Activated CD8-positive, alpha-beta memory T cell treated with anti-CD3 and anti-CD28 coated beads, Interleukin-2, amount 50 U/mL, for 24 hours (primary cell): ENCODE measurements around the gene CPXM1.
"Not testable (repeated sequence)": the region's sequence is repeated elsewhere in the genome, so short reads cannot be mapped to it uniquely, and the experiment has no call there.

Source experiments
- DNase-seq: peaks from one replicate; pipeline ENCODE4 v3.0.0-alpha.2; 2020; ENCODE audit errors: extremely low read depth

CPXM1 gene

DNA sequence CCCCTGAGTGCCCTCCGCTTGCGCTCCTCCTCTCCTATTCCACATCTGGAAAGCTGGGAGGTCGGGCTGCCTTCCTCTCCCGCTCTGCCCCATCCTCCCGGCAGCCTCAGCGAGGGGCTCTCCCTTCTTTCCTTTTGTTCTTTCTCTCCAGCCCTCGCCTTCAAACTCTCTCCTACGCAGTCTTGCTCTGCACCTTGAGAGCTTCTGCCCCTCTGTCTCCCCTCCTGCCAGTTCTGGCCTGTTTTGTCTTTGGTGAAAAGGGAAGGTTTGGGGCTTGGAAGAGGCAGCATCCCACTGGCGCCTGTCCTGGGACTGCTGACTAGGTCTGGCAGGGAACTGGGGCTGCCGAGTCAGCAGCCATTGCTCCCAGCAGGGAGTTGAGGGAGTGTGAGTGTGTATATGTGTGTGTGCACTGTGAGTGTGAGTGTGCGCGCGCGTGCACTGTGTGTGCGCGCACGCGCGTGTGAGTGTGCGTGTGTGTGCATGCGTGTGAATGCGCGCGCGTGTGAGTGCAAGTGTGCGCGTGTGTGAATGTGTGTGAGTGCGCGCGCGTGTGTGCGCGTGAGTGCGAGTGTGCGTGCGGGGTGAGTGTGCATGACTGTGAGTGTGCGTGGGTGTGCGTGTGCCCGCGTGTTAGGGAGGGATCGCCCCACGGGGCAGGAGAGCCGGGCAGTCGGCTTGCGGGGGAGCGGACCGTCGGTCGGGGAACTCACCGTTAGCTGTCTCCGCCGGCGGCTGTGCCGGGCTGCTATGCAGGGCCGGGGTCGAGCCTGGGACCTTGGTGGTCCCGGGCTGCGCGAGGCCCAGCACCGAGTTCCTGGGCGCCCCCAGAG lies 523 bp downstream of the CPXM1 start:
- no peak for DNase-seq

DNA sequence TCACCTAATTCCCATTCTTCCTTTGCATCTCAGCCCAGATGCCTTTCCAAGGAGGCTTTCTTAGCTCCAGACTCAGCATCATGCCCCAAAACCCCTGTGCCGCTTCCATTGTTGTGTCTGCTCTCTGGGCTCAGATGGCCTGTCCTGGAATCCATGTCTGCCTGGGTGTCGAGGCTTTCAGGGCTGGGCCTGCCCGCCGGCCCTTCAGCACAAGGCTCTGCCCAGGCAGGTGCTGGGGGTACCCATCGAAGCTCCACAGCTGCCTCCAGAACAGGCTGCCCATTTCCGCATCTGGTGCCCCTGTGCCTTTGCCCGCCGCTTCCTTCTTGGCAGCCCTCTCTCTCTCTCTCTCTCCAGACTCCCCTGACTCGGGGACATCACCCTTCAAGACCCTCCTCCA lies 1.2 kb downstream of the CPXM1 start:
- no peak for DNase-seq

DNA sequence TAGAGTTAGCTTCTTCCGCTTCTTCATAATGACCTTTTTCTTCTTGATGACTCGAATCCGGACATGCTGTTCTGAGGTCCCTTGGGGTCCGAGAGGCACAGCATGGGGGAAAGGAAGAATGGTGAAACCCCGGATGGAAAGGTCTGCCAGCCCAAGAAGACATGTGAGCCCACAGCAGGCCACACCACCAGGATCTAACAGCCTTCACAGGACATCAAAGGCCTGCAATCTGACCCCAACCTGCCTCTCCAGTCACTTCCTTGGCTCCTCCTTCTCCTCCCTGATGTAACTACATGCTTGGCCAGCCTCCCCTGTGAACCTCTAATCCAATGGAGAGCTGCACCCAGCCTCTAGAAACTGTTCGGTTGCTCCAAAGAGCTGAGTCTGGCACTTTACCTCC lies 1.6 kb downstream of the CPXM1 start:
- no peak for DNase-seq

DNA sequence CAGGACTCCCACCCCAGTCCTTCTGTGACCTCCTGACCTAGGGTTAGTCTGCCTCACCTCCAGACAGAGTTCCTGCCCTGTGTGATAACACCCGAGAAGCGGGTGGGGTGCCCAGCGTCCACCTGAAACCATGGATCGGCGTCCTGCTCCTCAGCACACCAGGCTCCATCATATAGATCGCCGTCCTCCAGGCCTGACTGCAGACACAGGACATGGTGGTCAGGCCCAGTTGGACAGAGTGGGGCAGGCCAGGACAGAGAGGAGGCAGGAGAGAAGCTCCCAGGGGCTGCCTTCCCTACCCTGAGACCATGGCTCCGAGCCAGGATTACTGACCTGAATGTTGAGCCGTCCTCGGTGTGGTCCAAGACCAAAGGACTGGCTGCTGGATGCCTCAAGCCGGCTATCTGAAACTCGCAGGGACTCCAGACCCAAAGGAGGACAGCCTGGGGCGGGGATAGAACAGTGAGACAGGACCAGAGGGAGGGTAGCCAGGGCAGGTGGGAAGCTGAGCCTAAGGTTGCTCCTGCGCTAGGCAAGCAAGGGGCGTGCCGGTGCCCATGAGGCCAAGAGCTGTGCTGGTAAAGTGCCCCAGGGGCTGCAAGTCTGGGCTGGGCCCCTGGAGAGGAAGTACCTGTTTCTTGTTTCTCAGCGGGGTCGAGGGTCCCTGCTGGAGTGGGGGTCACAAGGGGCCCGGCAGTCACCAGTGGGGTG lies 2.2 kb downstream of the CPXM1 start:
- DNase-seq, result no peak

DNA sequence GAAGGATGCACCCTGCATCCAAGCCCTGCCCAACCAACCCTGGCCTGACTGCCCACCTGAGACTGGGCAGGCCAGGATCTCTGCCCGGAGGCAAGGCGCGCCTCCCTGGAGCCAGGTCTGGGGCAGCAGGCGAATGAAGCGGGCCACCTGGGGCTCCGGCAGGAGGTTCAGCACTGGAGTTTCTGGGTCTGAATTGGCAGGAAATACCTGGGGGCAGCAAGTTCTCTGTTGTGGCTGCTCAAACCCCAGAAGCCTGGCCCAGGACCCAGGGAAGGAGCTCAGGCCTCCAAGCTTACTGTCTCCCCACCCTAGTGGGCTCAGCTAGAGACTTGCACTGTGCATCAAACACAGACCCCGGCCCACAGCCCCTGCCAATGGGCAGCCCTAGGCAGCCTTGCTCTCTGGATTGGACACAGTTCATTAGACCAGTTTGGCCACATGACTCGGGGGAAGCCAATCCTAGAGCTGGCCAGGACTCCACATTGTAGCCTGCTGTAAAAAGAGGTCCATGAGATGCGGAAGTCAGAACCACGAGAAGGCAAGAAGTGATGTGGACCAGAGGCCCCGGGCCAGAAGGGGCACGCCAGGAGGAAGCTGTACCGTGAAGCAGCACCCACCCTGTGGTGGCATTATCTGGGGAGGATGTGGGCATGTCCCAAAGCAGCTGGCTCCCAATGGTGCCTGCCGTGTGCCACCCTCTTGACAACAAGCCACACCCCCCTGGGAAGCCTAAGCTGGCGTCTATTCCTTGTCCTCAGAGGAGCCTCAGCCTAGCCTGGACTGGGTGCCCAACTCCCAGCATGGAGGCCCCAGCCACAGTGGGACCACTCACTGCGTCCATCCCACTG lies 3.1 kb downstream of the CPXM1 start:
- DNase-seq, result no peak

DNA sequence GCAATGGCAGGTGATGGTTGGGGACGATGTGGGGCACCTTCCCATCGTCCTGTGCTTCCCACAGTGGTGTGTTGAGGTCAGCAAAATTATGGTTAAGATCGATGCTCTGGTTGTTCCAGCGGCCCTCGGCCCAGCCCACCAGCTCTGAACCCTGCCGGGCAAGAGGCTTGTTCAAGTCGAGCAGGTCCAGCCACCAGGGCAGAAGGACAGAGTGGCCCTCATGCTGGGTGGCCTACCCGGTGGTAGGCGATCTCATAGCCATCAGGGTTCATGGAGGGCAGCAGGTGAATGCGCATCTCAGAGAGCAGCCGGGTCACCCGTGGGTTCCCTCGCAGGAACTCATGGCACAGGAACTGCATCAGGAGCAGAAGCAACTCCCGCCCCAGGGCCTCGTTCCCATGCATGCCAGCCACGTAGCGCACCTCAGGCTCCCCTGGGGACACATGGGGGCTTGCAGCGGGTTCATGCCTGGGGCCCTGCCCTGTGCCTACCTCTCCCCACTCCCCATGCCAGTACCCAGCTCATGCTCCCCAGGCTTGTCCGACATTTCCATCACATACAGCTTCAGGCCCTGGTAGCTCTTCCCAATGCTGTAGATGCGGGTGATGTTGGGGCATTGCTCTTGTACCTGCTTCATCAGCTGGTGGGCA lies 4.3 kb downstream of the CPXM1 start:
- no peak for DNase-seq

DNA sequence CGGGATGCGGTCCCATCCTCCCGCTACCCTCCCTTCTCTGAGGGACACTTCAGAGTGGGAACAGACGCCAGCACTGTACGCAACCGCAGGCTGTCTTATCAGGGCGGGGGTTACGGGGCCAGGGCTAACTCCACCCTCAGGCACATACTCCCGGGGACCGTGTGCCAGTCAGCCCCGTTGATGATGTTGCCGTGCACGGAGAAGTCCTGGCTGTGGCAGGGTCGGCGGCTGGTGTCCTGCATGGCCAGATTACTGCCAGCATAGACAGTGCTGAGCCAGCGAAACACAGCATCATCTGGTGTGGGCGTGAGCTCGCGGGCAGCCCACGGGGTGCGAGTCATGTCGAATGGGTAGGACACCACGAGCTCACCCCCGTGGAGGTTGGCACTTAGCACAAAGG lies 5.0 kb downstream of the CPXM1 start:
- no peak for DNase-seq

DNA sequence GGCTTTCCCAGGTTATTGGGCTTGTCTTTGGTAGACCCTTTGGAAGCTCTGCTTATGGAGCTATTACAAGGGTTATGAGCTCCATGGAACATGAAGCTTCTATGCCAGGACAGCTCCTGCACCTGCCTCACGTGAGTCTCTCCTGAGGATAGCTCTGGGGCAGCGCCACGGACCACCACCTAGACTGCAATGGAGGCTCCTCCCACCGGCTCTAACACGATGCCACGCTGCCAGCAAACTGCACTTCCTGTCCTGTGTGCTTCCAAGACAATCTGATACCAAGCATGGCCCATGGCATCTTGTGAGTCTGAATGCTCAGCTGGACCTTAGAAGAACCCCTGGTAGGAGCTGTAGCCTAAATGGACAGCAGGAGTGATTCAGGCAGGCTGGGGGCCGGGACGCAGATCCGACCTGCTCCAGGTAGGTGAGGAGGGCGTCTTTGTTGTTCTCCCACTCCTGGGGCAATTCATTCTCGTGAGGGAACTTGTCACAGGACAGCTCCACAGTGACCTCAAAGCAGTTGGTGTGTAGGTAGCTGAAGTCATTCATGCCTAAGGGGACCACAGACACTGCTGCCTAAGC lies 5.5 kb downstream of the CPXM1 start:
- no peak for DNase-seq

DNA sequence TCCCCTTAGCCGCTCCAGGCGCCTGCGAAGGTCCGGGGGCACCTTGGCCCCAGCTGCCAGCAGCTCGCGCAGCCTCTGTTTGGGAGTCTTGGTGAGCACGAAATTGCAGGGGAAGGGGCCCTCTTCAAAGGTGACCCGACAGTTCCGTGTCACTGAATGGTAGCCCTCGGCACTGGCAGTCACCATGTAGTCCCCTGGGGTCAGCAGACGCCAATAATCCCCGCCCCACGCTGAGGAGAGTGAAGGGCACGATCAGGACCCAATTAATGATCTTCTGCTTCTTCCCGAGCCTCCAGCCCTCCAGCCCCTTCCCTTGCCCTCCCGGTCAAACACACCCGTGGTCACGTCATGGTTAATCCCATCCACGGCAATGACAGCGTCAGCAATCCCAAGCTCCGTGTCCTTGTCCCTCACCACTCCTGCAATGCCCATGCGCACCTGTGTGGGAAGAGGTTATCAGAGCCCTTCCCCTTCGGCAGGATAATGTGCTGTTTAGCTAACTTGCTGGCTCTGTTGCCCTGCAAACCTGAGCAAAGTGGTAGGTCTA lies 6.2 kb downstream of the CPXM1 start:
- DNase-seq, result no peak

DNA sequence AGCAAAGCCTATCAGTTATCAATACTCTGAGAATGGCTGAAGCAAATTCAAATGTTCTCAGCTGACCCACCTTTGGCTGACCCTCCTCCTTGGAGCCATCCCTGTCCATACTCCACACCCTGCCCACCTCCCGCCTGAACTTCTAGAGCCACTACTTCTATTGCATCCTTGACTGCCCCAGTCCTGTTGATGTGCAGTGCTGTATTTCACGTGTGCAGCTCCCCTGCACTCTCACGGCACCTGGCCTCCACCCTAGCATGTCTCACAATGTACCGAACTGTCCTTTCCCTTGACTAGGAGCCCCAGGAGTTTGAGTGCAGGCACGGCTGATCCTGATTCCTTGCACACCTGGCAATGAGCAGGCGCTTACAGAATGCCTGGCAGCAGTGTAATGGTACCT lies 7.0 kb downstream of the CPXM1 start:
- no peak for DNase-seq

DNA sequence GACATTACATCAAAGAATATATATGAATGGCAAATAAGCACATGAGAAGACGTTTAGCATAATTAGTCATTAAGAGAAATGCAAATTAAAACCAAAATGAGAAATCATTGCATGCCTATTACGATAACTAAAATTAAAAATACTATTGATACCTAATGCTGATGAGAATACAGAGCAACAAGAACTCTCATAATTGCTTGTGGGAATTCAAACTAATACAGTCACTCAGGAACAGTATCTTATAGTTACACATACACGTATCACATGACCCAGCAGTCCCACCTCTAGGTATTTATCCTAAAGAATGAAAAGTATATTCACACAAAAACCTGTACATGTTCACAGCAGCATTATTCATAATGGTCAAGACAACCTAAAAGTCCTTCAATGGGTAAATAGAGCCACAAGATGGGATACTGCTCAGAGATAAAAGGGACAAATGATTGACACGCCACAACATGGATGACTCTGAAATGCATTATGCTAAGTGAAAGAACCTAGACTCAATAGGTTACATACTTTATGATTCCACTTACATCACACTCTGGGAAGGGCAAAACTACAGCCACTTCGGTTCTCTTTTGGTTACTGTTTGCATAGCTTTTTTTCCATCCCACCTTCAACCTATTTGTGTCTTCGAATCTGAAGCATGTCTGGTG lies 16.4 kb downstream of the CPXM1 start:
- no peak for DNase-seq

DNA sequence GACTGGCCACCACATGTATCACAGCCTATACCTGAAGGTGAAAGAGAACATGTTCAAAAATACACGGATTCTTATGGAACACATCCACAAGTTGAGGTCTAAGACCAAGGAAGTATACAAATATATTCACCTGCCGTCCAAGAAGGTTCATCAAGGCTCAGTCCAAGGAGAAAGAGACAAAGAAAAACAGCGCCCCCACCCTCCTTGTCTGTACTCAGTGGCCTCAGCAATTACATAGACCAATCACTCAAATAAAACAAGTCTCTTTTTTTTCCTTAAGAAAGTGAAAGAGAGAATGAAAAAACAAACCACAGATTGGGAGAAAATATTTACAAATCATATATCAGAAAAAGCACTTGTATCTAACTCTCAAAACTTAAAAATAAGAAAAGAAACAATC lies 19.5 kb downstream of the CPXM1 start:
- no peak for DNase-seq

DNA sequence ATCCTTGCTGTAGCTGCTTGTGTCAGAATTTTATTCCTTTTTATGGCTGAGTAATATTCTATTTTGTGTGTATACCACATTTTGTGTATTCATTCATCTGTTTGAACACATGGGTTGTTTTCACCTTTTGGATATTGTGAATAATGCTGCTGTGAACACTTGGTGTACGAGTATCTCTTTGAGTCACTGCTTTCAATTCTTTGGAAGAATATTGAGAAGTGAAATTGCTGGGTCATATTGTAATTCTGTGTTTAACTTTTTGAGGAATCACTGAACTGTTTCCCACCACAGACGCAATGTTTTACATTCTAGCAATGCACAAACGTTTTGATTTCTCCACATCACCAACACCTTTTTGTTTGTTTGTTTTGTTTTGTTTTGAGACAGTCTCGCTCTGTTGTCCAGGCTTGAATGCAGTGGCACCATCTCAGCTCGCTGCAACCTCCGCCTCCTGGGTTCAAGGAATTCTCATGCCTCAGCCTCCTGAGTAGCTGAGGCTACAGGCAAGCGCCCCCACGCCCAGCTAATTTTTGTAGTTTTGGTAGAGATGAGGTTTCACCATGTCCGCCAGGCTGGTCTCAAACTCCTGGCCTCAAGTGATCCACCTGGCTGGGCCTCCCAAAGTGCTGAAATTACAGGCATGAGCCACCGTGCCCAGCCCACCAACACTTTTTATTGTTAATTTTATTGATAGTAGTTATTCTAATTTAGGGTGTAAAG lies 21.7 kb downstream of the CPXM1 start:
- DNase-seq, result no peak

DNA sequence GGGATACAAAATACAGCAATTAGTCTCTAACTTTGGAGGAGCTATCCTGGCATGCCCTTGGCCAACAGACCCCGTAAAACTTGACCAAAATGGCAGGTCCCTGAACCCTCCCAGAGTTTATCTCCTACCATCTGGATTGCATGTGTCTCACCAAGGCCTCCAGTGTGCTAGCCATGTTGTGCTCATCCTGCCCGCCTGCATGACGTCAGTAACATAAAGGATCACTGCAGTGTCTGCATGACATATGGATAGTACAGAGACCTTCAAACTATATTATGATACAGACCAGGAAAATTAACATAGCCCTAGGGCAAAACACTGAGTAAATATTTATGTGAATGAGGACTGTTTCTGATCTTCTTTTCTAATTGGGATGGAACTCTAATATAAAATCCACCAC lies 25.3 kb downstream of the CPXM1 start:
- no peak for DNase-seq

DNA sequence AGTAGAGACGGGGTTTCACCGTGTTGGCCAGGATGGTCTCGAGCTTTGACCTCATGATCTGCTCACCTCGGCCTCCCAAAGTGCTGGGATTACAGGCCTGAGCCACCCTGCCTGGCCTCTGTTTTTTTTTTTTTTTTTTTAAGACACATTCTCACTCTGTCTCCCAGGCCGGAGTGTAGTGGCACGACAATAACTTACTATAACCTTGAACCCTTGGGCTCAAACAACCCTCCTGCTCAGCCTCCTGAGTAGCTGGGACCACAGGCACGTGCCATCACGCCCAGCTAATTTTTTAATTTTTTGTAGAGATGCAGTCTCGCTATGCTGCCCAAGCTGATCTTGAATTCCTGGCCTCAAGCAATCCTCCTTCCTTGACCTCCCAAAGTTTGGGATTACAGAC lies 26.6 kb downstream of the CPXM1 start:
- no peak for DNase-seq

DNA sequence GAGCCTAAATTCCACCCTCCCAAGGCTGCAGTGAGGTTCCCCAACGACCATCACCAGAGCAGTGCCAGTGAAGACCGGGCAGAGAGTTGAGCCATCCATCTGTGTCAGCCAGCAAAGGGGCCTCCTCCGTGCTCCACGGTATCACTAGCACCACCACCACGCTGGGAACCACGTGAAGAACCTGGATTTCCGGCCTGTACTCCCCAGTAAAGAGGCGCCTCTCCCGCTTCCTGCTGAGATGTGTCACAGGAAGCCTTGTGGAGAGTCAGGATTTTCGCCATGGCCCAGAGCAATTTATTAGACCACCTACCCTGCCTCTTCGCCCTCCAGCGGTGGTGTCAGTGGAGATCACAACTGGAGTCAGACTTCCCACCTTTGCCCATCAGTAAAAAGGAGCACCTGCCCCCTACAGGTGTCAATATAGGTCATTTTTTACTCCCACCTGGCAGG lies 28.8 kb downstream of the CPXM1 start:
- no peak for DNase-seq

DNA sequence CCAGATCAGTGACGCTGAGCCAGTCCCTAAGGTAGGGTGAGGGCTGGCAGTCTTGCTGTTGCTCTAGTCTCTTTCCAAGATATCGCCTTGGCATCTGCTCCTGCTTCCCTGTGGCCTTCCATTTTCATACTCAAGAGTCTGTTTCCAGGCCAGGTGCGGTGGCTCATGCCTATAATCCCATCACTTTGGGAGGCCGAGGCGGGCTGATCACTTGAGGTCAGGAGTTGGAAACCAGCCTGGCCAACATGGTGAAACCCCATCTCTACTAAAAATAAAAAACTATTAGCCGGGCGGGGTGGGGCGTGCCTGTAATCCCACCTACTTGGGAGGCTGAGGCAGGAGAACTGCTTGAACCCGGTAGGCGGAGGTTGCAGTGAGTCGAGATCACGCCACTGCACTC lies 30.3 kb downstream of the CPXM1 start:
- DNase-seq, result not testable (repeated sequence)

DNA sequence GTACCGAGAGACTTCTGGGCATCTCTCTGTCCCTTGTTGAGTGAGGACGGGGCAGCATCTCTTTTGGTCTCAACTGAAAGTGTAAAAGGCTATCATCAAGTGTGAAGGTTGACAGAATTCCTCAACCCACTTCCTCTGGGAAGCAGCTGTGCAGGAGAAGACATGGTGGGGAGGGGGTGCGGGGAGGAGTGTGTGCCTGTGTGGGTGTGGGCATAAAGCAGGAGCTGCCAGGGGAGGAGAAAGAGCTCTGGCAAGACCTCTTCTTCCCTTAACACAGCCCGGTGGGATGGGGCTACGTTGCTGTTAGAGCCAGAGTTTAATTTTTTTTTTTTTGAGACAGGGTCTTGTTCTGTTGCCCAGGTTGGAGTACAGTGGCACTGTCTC lies 31.8 kb downstream of the CPXM1 start:
- DNase-seq, result no peak

DNA sequence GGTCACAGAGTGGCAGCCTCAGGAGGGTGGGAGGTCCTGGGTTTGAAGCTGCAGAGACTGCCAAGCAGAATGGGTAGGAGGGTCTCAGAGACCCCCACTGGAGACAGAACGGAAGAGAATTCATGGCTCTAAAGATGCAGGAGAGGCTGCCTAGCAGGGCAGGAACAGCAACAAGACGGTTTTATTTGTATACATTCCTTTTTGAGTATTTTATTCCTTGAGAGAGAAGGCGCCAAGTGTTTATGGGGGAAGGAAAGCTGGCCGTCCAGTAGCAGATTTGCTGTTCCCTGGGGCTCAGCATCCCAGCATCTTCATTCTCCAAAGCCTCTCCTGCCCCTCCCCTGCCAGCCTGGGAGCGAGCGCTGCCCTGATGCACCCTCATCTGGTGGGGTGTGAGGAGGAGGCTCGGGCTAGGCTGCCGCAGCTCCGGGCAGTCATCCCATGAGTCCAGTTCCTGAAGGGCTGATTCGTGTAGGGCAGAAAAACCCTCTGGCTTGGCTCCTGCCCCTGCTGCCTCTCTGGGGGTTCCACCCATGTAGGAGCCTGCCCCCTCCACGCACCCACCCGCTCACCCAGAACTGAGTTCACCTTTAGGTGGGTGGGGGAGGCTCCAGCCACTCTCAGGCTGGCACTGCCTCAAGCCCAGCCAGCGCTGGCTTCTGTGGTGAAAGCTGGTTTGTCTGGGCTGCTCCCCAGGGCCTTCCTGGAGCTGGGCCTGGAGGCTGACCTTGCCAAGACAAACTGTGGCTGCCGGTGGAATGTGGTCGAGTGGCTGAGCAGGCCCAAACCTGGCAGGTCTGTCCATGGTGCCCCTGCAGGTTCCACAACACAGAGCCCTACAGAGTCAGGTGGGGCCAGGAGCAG lies 32.4 kb downstream of the CPXM1 start:
- DNase-seq, result no peak
